HG02970 (cell line): Measurements from ENCODE around the gene CTNNBL1.

Source experiments
- ATAC-seq: cut with Tn5 transposase; IDR thresholded peaks from one replicate; pipeline ENCODE4 v1.9.1; 2021; ENCODE audit warnings: mild to moderate bottlenecking, moderate library complexity, moderate number of reproducible peaks; ENCODE audit not compliant: unreplicated experiment, low FRiP score

Gene CTNNBL1

DNA sequence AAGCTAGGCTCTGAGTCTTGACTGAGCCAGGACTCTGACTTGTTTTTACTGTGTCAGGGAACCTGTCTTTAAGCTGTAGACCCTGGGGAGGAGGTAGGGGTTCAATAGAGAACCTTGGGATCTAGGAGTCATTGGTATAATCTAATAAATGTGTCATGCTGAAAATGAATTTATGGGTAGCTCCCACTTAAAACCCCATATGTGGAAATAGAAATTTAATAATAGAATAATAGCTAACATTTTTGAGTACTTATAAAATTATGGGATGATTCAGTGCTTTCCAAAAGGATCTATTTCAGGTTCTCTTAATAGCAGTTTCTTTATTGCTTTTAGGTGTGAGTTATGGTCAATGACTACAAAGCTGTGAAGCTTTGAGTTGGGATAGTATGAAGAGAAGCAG lies 41.7 kb downstream of the CTNNBL1 start:
- ATAC-seq, result no peak

DNA sequence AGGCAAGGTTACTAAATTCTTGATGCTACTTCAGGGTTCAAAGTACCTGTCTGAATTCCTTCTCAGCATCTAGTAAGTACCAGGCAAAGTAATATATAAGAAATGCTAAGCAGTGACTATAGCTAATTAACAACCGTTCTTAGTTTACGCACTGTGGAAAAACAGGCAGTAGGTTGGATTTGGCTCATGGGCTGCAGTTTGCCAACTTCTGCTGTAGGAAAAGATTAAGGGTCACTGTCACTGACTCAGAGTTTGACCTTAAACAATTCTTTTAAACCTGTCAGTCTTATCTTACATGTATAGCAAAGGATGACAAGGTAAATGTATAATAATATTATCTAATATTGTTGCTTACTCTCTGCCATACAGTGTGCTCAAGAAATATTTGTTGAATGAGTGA lies 42.3 kb downstream of the CTNNBL1 start:
- no peak for ATAC-seq

DNA sequence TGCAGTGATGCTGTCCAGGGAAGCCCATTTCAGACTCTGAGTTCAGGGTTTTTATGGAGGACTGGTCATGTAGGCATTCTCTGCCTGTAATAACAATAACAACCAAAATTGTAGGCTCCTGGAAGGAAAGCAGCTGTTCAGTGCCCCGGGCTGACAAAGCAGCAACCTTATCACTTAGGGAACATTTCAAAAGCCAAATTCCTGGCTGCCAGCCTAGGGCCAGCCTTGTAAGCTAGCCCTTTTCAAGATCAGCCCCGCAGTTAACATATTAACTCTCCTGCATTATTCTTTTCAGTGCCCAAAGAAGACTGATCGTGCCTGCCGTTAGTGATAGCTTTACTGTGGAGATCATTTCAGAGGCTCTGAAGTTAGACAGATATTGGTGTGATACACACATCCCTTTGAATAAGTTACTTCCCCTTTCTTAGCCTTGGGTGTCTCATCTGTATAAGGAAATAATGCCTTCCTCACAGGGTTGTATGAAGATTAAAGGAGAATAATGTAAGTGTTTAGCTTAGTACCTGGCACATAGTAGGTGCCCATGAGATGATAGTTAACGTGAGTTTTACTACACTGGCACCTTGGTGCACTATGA lies 44.1 kb downstream of the CTNNBL1 start:
- no peak for ATAC-seq

DNA sequence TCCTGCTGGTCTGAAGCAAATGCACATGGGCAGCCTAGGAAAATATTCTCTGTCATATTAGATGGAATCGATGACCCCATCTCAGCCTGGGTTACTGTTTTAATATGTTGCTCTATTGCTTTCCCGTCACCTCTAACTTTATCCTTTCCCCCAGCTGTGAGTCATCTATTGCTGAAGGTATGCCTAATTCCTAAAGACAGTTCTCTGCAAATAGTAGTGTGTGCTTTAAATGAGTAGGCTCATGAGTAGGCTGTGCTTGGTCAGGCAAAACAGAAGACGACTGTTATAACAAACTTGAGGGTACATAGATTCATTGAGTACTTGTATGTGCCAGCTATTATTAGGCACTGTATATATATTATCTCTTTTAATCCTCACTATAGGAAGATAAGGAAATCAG lies 47.2 kb downstream of the CTNNBL1 start:
- no peak for ATAC-seq

DNA sequence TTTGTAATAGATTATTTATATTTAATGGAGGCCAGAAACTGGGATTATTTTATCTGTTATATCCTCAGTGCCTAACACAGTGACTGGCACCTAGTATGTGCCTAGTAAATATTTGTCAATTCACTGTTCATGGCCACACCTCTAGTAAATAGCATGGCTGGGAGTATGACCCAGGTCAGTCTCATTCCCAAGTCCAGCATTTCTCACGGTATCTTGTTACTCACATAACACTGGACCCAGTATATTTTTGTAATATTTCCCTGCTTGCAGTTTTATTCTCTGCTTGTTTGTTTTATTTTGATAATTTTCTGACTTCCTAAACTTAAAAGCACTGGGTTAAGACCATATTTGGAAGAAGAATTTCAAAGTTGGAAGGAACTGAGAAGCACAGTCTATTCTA lies 47.7 kb downstream of the CTNNBL1 start:
- no peak for ATAC-seq

DNA sequence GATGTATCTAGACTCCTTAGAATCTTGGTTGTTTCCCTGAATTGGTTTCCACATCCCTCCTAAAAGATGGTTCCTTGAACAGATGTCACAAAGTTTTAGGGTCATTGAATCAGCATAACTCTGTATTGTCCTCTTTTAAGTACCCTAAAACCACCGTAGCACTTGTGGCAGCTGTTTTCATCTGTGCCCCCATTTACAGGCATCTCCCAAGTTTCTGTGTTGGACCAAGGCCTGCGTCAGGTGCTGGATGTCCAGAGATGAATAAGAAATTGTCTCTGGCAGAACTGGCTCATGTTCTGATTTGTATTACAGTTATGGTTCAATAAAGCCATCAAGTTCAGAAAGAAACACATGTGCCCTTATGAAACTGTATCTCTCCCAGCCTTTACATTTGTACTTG lies 48.3 kb downstream of the CTNNBL1 start:
- no peak for ATAC-seq

DNA sequence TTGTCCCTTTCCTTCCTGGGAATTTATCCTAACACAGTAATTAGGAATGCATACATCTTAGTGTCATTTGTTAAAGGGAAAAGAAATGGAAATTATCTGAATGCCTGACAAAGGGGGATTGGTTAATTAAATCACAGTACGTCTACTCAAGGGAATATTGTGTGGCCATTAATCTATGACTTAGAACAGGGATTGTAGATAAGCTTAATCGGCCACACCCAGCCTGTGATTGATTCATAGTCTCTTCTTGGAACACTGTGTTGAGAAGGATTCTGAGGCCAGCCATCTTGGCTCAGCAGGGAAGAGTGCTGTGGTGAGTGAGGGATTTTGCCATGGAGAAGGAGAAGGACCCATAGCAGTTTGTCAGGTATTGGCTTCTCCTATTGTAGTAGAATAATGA lies 50.5 kb downstream of the CTNNBL1 start:
- ATAC-seq, result no peak

DNA sequence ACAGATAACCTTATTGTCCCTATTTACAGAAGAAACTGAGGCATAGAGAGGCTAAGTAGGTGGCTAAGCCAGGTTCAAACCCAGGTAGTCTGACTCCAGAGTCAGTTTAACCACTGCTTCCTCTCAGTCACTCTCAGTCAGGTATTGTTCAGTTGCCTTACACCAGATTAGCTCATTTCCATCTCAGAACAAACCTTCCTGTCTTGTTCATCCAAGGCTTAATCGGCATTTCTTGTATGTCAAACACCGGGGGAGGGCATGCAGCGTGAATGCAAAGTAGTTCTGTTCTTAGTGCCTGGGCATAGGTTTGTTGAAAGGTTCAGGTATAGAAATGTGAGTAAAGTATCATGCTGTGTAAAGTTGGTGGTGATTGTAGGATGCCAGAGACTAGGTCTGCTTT lies 51.7 kb downstream of the CTNNBL1 start:
- ATAC-seq, result no peak

DNA sequence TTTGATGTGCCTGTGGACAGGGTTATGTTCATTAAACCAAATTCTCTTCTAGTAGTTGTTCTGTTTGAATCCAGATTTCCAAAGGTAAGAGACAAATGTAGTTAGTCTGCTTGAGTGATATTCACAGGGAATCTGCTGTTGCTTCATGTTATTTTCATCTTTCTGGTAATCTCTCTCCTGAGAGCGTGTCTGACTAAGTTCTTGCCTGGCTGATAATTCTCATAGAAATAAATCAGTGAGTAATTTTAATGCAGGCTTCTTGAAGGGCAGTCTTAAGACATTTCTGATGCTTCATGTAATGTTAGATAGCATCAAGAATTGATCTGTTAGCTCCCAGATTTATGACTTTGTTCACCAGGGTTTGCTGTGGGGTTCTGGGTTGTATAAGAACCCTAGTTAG lies 54.2 kb downstream of the CTNNBL1 start:
- ATAC-seq, result no peak

DNA sequence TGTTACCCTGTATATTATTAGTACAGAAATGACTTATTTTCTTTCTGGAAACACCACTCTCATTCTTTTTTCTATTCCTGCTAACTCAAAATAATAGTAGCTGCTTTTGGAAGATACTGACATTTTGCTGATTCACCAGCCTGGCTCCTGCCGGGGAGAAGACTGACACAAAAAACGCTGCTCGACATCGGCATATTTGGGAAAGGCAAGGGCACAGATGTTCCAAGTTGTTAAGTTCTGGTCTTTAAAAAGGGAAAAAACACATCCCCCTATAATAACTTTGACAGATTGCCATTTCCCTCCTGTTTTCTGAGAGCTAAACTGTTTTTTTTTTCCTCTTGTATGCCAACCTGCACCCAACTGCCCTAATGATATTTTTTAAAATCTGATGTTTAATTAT lies 55.4 kb downstream of the CTNNBL1 start:
- no peak for ATAC-seq

DNA sequence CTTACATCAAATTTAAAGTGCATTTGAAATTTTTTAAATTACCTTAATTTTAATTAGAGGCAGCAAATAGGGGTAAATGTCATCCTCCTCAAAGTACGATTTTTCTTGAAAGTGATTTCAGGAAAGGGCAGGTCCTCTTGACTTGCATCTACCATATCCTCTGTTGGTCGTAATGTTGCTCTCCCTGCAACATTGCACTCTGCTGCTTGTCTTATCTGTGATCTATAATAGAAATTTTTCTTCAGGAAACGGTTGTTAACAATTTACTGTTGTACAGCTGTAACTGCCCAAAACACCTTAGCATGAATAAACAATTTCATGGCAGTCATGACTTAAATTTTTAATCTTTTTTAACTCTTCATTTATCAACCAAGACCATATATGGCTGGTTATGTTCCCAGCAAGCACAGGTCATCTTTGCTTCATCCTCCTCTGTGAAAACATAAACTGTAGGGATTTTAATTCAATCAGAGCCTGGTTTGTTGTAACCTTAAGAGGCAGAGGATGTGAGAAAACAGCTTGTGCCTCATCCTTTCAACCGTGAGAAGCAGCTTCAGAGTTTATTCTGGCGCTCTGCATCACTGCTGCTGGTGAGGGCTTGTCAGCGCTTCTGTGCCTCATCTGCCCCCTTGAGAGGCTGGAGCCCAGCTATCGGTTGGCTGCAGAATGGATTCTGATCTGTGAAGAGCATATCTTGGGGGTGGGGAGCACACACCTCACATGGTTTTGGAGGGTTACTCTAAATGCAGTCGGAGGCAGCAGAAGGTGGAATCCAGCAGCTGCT lies 56.0 kb downstream of the CTNNBL1 start:
- ATAC-seq, result no peak

DNA sequence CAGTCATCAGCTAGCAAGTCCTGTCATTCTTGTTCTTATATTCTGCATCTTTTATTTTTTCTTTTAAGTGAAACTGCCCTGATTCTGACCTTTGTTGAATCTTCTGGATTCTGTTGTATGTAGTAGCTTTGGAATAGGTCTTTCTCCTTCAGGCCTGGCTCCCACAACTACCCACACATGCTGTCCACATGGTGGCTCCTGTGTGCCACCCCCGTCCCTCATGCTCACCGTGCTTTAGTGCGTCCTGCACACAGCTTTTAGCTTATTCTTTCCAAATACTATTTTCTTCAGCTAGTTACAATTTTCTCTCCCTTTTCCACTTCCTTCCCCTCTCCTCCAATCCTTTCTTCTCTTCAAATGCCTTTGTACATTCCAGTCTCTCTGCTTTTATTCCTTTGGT lies 61.8 kb downstream of the CTNNBL1 start:
- ATAC-seq, result no peak

DNA sequence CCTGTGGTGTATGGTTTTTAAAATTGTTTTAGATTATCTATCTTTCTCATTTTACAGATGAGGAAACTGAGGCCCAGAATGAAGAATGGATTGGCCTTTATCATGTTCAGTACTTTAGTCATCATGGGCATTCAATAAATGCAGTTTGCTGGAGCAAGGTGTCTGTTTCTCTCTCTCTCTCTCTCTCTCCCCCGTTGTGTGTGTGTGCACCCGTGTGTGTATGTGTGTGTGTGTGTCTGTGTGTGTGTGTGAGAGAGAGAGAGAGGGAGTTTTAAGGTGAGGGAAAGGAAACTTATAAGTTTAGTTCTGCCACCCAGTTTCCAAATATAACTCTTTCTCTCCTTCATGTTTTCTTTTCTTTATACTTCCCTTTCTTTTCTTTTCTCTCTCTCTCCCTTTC lies 62.4 kb downstream of the CTNNBL1 start:
- ATAC-seq, result no peak

DNA sequence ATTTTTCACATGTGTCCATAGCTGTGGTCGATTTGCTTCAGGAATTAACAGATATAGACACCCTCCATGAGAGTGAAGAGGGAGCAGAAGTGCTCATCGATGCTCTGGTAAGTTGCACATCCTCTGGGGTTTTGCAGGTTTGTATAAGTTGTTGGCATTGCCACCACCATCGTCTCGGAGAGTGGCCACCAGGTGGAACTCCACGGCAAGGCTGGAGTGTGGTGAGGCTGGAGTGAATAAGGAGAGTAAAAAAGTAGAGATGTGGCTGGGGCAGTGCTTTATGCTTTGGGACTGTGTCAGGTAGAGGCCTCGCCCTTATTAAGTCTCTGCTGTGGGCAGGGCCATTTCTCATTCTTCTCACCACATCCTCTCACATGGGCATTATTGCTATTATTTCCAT lies 63.7 kb downstream of the CTNNBL1 start:
- ATAC-seq, result no peak

DNA sequence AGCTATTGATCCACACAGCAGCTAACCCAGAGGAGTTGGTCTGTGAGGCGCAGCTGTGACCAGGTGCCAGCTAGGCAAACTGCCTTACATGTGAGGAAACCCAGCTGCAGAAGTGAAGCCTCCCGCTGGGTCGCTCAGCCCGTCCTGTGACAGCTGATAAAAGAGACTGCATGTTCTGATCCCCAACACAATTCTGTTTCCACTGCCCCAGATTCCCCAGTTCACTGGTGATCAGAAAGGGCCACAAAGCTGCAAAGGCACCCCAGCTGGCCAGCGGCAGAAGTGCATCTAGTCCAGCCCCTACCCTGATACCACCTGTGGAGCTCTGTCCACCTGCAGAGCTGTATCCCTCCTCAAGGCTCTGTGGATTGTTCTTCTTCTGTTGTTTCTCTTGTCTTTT lies 64.5 kb downstream of the CTNNBL1 start:
- no peak for ATAC-seq

DNA sequence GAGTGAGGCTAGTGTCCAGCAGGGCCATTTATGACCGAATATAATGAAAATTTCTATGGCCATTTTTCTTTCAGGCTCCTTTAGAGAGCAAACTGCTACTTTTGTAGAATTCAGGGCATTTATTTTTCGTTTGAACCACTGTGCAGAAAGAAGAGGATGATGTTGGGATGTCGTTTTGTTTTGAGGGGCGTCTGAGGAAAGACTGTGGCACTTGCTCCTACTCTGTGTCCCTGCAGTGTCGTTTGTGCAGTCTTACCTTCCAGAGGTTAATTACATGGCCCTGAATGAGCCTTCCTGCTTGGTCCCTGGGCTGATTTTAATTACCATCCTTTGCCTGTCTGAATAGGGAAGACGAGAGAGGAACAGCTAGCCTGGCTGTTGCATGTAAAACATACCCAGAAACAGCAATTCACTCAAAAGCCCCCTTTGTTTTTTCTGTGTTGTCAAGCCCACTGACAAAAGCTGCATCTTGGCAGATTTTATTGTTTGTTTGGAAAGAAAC lies 65.3 kb downstream of the CTNNBL1 start:
- no peak for ATAC-seq

DNA sequence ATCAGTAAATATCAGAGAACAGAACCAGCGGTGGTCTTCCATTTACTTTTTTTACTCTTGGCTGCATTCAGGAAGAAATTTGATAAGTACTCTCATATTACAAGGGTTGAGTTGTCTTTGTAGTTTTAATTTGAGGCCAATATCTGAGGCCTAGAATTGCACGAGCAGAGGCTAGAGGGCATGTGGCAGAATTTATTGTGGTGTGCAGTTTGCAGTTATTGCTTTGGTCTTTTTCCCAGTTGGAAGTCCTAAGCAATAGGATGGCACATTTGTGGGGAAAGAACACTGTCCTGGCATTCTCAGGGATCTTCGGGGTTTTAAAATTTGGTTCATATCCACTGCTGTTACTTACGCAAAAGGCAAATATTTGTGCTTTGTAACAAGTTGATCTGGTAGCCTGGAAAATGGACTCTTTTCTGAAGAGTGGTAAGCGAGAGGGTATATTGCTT lies 66.0 kb downstream of the CTNNBL1 start:
- ATAC-seq, result no peak

DNA sequence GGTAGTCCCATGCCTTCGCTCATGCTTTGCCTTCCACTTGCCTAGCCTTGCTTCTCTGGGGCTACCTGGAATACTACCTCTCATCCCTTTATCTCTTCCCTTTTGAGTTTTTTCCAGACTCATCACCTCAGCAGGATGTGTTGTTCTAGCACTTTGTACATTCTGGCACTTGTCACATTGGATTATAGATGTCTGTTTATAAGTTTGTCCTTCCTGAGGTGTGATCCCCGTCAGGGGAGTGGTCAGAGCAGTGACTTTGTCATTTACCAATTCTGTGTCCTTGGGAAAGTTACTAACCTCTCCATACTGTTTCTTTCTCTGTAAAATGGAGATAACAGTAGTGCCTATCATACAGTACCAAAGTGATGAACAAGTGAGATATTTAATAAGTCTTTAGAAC lies 66.5 kb downstream of the CTNNBL1 start:
- no peak for ATAC-seq

DNA sequence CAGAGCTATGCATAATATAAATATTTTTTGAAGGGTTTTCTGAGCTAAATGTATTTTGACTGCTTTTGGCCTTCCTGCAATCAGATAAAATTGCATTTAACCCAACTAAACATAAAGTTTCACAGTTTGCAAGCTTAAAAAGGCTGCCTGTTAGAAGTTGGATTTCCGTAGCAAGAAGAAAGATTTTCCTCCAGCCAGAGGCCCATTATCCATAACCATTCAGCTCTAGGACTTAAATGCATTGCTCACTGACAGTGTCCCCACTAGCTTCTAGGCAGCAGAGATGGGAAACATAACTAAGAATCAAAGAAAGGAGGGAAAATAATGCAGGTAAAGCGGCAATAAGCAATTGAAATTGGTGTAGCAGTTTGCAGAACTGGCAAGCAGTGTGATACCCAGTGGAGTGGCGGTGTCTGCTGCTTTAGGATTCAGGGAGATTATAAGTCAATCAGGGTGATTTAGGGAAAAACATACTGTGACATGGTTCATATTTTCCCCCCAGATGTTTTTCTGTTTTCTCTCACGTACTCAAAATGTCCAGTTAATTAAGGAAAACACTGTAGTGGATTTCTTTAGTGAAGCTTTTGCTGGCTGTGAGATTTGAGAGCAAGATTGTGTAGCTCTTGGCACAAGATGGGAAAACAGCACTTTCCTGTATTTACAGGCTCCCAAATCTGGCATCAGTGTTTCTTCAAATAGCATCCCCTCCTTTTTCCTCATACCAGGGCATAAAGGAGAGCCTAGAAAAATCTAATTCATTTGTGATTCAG lies 69.1 kb downstream of the CTNNBL1 start:
- ATAC-seq, result no peak

DNA sequence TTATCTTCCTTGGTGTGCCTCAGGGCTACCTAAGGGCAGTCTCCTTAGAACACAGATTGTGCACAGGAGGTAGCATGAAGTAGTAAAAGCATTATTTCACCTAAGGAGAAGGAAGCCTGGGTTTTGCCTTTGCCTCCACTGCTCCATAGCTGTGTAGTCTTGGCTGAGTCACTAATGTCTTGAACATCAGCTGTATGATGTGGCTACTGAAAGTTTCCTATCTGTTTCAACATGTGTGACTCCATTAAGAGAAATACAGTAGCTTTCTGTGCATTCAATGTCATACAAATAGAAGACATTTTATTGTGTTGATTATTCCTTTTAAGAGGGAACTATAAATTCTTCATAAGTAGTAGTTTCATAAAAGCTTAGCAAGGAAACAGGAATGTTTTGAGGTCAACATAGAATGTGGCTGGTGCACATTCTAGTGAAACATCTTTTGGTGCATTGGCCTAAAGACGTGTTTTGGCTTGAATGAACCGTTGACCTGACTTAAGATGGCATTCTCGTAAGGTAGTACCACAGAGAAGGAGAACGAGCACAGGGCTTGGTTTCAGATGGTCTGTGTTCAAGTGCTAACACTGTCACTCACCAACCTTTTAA lies 70.6 kb downstream of the CTNNBL1 start:
- no peak for ATAC-seq

DNA sequence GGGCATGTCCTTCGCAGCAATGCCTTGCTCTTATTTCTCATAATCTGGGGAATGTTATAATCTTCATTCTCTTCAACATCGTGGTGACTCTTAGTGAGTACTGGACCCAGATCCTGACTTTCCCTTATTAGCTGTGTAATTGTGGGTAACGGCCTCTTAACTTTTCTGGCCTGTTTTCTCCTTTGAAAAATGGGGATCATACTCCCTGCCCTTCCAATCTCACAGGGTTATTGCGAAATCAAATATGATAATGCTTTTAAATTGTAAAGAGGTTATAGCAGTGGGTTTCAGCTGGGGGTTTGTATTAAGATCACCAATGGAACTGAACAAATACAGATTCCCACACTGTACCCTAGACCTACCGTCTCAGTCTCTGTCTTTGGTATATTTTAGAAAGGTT lies 77.1 kb downstream of the CTNNBL1 start:
- ATAC-seq, result no peak
